HepG2 (cell line): ENCODE data around the gene RNF114. TPM values are rescaled to one million over a fixed set of nuclear protein-coding genes. Genes with fewer than 3 reads are reported as not detected.

Experiments used
- DRAP1 ChIP-seq: IDR thresholded peaks from 2 replicates; pipeline ENCODE4 v1.6.1; 2016; ENCODE audit warnings: missing genetic modification reagents, missing compliant biosample characterization
- ERF ChIP-seq: IDR thresholded peaks from 2 replicates; pipeline ENCODE4 v1.6.1; 2018; ENCODE audit warnings: missing biosample characterization, missing genetic modification reagents
- RFXANK ChIP-seq: IDR thresholded peaks from 2 replicates; pipeline ENCODE4 v1.6.1; 2016
- RXRA ChIP-seq: sonication (generic); formaldehyde crosslinking; IDR thresholded peaks from 2 replicates; pipeline ENCODE4 v1.5.1; 2020; ENCODE audit warnings: missing genetic modification reagents
- SIN3B ChIP-seq: fragments of 150-350 bp; IDR thresholded peaks from 2 replicates; pipeline ENCODE4 v1.6.1; 2014; ENCODE audit warnings: low read length
- THAP9 ChIP-seq: sonication (generic); formaldehyde crosslinking; IDR thresholded peaks from 2 replicates; pipeline ENCODE4; 2020; ENCODE audit warnings: missing genetic modification reagents, mild to moderate bottlenecking, borderline replicate concordance
- YY1 ChIP-seq: IDR thresholded peaks from 2 replicates; pipeline ENCODE4 v1.6.1; 2011; ENCODE audit warnings: low read length, low read depth, moderate library complexity, mild to moderate bottlenecking; ENCODE audit not compliant: insufficient read depth, insufficient replicate concordance
- ZBTB4 ChIP-seq: sonication (generic); formaldehyde crosslinking; IDR thresholded peaks from 2 replicates; pipeline ENCODE4 v1.4.0; 2020; ENCODE audit warnings: missing genetic modification reagents, mild to moderate bottlenecking, borderline replicate concordance
- ZNF136 ChIP-seq: sonication (generic); formaldehyde crosslinking; IDR thresholded peaks from 2 replicates; pipeline ENCODE4 v1.8.1; 2022; ENCODE audit warnings: low read depth, mild to moderate bottlenecking, moderate library complexity, missing genetic modification reagents
- ZNF281 ChIP-seq: sonication (generic); formaldehyde crosslinking; IDR thresholded peaks from 2 replicates; pipeline ENCODE4 v1.4.0; 2020; ENCODE audit warnings: missing genetic modification reagents, borderline replicate concordance
- ZNF451 ChIP-seq: sonication (generic); formaldehyde crosslinking; IDR thresholded peaks from 2 replicates; pipeline ENCODE4 v1.5.0; 2020; ENCODE audit warnings: mild to moderate bottlenecking, missing genetic modification reagents
- ZNF569 ChIP-seq: sonication (generic); formaldehyde crosslinking; IDR thresholded peaks from 2 replicates; pipeline ENCODE4 v1.5.0; 2020; ENCODE audit warnings: mild to moderate bottlenecking, missing genetic modification reagents, moderate library complexity, borderline replicate concordance
- ZNF614 ChIP-seq: IDR thresholded peaks from 2 replicates; pipeline ENCODE4 v1.6.1; 2018; ENCODE audit warnings: missing biosample characterization, missing genetic modification reagents, inconsistent platforms, borderline replicate concordance
- ZNF691 ChIP-seq: sonication (generic); formaldehyde crosslinking; IDR thresholded peaks from 2 replicates; pipeline ENCODE4 v1.4.0; 2020; ENCODE audit warnings: missing genetic modification reagents, low read depth, mild to moderate bottlenecking, borderline replicate concordance
- ZNF710 ChIP-seq: sonication (generic); formaldehyde crosslinking; IDR thresholded peaks from 2 replicates; pipeline ENCODE4 v1.5.0; 2020; ENCODE audit warnings: mild to moderate bottlenecking, missing genetic modification reagents, borderline replicate concordance
- polyA plus RNA-seq, 8 experiments: library from polyadenylated mRNA; depleted of rRNA in 3 of 8; stranded (reverse) in 7 of 8; unstranded in 1 of 8; fragments of >200 nt; fragmentation: Illumina TruSeq in 4 of 8; extraction: Trizol in 4 of 8; gene quantifications; 2 replicates each; pipeline versions ENCODE4 v1.2.1 to v1.2.3, GENCODE V29; 2011 to 2016; ENCODE audit warnings: low read depth in 4 of 8, missing spikeins in 1 of 8, mixed read lengths in 1 of 8; ENCODE audit not compliant: insufficient read depth in 1 of 8
- total RNA-seq, 5 experiments: library from RNA; depleted of rRNA; stranded (reverse); fragments of >200 nt; fragmentation: Illumina TruSeq; extraction: Trizol; gene quantifications; 2 replicates each; pipeline ENCODE4 v1.2.3, GENCODE V29; 2016; ENCODE audit warnings: low read depth in 1 of 5

Gene RNF114
- total and polyA plus RNA-seq, 2 of the 13 experiments (the other 11 are each of a cell fraction or from before 2014, with no cell fraction given): 119 to 126 TPM

GRCh38 chr20:49983123-49983847 lies 47.1 kb downstream of the RNF114 start (continued):
- TF ChIP-seq ZNF614 (CRISPR knock-in tag): no peak
- no peak for TF ChIP-seq ZNF691
- TF ChIP-seq ZNF569 (CRISPR knock-in tag): no peak
- TF ChIP-seq RXRA (CRISPR knock-in tag): no peak
- 0 out of 2 replicates have a peak, but pooled peaks have one; percentile 58 for TF ChIP-seq ZNF136
- TF ChIP-seq ZBTB4 (CRISPR knock-in tag): no peak
- no peak for TF ChIP-seq ERF
- no peak for TF ChIP-seq ZNF451
- 0 out of 2 replicates have a peak, but pooled peaks have one; percentile 42 for TF ChIP-seq SIN3B
- no peak for TF ChIP-seq YY1
- TF ChIP-seq DRAP1 (CRISPR knock-in tag): no peak
- TF ChIP-seq ZNF281: no peak
- TF ChIP-seq RFXANK (CRISPR knock-in tag): no peak
- no peak for TF ChIP-seq ZNF710 (CRISPR knock-in tag)
- TF ChIP-seq THAP9 (CRISPR knock-in tag): 0 out of 2 replicates have a peak, but pooled peaks have one; percentile 1
